ENCODE measurements around the gene IL11RA. TPM values are rescaled to one million over a fixed set of nuclear protein-coding genes. Genes with fewer than 3 reads are reported as not detected.

The IL11RA gene
- polyA plus RNA-seq, 1 donor: 60.9 TPM

- H3K4me1 ChIP-seq (ENCODE audit: control insufficient read depth, insufficient read depth, low read length): no peaks in the 10 kb centered on the region
- no peaks in the 10 kb centered on the region for H3K9me3 ChIP-seq (ENCODE audit: control insufficient read depth, low read depth, low read length)
- no CpG with 5 or more reads among the region's 1 CpG for WGBS (ENCODE audit: insufficient coverage, low lambda C conversion rate)
- no peaks in the 10 kb centered on the region for H3K27me3 ChIP-seq (ENCODE audit: control insufficient read depth, insufficient read depth, low read length)
- DNase-seq: no peak
- H3K4me3 ChIP-seq (ENCODE audit: low read length): no peak overlapping the region
- H3K36me3 ChIP-seq (ENCODE audit: control insufficient read depth, insufficient read depth, low read length): no peaks in the 10 kb centered on the region
- H3K27ac ChIP-seq (ENCODE audit: low read length): no peak overlapping the region
Observed at GRCh38 chr9:34686732-34687131, 34.7 kb downstream of the IL11RA start.

GRCh38 chr9:34687276-34688030 is 35.5 kb downstream of the IL11RA start:
- H3K27ac ChIP-seq (ENCODE audit: low read length): no peak overlapping the region
- no peak overlapping the region for H3K4me3 ChIP-seq (ENCODE audit: low read length)
- no CpG with 5 or more reads among the region's 10 CpGs for WGBS (ENCODE audit: insufficient coverage, low lambda C conversion rate)
- H3K27me3 ChIP-seq (ENCODE audit: control insufficient read depth, insufficient read depth, low read length): no peaks in the 10 kb centered on the region
- H3K36me3 ChIP-seq (ENCODE audit: control insufficient read depth, insufficient read depth, low read length): no peaks in the 10 kb centered on the region
- H3K9me3 ChIP-seq (ENCODE audit: control insufficient read depth, low read depth, low read length): no peaks in the 10 kb centered on the region
- no peak for DNase-seq
- no peaks in the 10 kb centered on the region for H3K4me1 ChIP-seq (ENCODE audit: control insufficient read depth, insufficient read depth, low read length)

DNA sequence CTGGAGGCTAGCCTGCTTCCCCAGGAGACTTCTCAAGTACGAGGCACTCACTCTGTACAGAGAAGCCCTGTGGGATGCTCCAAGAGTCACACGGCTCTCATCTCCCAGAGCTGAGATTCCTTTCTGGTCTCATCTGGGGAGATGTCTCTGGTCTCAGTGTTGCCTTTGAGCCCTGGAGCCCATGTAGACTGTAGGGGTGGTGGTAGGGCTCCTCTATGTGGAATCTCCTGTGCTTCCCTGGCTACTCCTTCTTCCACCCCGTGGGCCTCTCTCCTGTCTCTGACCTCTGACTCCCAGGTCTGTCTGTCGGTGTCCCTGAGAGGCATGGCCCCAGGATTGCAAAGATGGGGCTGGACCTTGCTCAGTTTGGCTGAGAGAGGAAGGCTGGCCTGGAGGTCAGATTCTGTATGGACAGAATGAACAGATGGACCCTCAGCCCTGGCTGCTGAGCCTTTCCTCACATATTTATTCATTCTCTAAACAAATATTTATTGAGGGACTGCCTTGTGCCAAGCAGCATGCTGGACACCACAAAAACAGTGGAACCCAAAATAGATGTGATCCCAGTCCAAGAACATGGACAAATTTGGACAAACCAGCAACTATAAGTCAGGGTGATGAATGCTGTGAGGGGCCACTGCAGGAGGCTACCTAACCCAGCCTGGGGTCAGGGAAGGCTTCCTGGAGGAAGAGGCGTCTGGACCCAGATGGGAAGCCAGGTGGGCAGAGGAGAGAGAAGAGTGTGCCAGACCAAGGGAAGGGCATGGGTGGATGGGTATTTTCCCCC is 36.5 kb downstream of the IL11RA start:
- Histone ChIP-seq H3K36me3 (ENCODE audit: control insufficient read depth, insufficient read depth, low read length) (no peaks in the 10 kb centered on the region), H3K4me1 (ENCODE audit: control insufficient read depth, insufficient read depth, low read length) (no peaks in the 10 kb centered on the region), H3K9me3 (ENCODE audit: control insufficient read depth, low read depth, low read length) (no peaks in the 10 kb centered on the region), H3K27ac (ENCODE audit: low read length) (no peak overlapping the region), H3K27me3 (ENCODE audit: control insufficient read depth, insufficient read depth, low read length) (no peaks in the 10 kb centered on the region), H3K4me3 (ENCODE audit: low read length) (no peak overlapping the region)
- WGBS (ENCODE audit: insufficient coverage, low lambda C conversion rate): no CpG with 5 or more reads among the region's 5 CpGs
- DNase-seq: no peak

DNA sequence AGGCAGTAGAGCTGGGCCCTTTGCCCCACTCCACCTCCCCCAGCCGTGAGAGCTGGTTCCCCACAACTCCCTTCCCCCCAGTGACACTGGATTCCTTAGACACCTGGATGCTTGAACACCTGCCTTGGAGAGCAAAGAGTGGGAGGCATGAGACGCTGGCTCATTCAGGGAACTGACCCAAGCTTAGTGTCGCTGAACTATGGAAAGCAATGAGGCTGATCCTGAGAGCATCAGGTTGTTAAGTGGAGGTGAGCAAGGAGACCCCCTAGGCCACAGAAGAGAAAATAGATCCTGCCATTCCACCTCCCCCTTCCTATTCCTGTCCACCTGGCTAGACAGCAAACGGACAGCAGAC is 37.1 kb downstream of the IL11RA start:
- no peaks in the 10 kb centered on the region for H3K9me3 ChIP-seq (ENCODE audit: control insufficient read depth, low read depth, low read length)
- H3K36me3 ChIP-seq (ENCODE audit: control insufficient read depth, insufficient read depth, low read length): no peaks in the 10 kb centered on the region
- no peak overlapping the region for H3K27ac ChIP-seq (ENCODE audit: low read length)
- H3K27me3 ChIP-seq (ENCODE audit: control insufficient read depth, insufficient read depth, low read length): no peaks in the 10 kb centered on the region
- no CpG with 5 or more reads among the region's 4 CpGs for WGBS (ENCODE audit: insufficient coverage, low lambda C conversion rate)
- no peak for DNase-seq
- H3K4me1 ChIP-seq (ENCODE audit: control insufficient read depth, insufficient read depth, low read length): no peaks in the 10 kb centered on the region
- H3K4me3 ChIP-seq (ENCODE audit: low read length): no peak overlapping the region

GRCh38 chr9:34689512-34689911 is 37.5 kb downstream of the IL11RA start:
- H3K4me3 ChIP-seq (ENCODE audit: low read length): no peak overlapping the region
- no peaks in the 10 kb centered on the region for H3K27me3 ChIP-seq (ENCODE audit: control insufficient read depth, insufficient read depth, low read length)
- no peak overlapping the region for H3K27ac ChIP-seq (ENCODE audit: low read length)
- no peak for DNase-seq
- WGBS (ENCODE audit: insufficient coverage, low lambda C conversion rate): no CpG with 5 or more reads among the region's 8 CpGs
- H3K9me3 ChIP-seq (ENCODE audit: control insufficient read depth, low read depth, low read length): no peaks in the 10 kb centered on the region
- H3K4me1 ChIP-seq (ENCODE audit: control insufficient read depth, insufficient read depth, low read length): no peaks in the 10 kb centered on the region
- H3K36me3 ChIP-seq (ENCODE audit: control insufficient read depth, insufficient read depth, low read length): no peaks in the 10 kb centered on the region

DNA sequence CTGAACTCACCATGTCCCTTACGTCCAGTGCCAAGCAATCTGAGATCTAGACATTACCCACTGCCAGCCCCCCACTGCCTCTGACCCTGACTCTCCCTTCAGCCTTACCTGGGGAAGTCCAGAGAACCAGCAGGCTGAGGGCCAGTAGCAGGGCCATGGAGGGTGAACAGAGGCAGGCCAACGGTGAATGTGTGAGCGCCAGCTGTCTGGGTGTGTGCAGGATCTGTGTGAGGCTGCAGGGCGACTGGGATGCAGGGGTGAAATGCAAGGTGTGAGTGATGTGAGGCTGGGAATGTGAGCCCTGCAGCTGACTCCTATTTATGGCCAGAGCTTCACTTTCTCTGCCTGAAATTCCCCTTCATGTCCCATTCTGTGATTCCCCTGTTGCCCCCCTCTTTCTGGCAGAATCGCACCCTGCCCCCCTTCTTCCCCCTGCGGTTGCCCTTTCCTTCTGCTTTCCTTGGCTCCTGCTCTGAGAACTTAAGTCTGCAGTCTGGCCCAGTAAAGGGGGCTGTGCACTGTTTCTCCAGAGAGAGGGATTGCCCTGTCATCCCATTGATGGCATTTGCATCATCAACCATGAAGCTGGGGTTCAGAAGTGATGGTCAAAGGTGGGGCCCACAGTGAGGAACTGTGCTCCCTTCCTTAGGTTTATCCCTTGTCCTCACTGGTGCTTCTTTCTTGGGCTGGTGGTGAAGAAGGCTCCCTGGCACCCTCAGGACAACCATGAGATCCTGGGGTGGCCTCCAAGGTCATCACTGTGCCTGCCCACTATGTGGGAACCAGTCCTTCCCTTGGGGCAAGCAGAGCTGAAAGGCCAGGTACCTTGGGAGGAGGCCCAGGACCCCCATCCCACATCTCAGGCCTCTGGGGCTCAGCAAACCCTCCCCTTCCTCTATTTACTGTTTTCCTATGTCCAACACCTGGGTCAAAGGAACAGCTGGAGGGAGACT is 39.3 kb downstream of the IL11RA start, which contains the start of gene CCL19:
CCL19 (minus strand) TSS at position 294 of the 953 bp plus-strand sequence; CDS start at position 157, 137 bp downstream.
- Histone ChIP-seq H3K27ac (ENCODE audit: low read length) (no peak within 1 kb of the TSS), H3K36me3 (ENCODE audit: control insufficient read depth, insufficient read depth, low read length) (no peaks in the 10 kb centered on the region), H3K4me3 (ENCODE audit: low read length) (no peak within 1 kb of the TSS), H3K4me1 (ENCODE audit: control insufficient read depth, insufficient read depth, low read length) (no peaks in the 10 kb centered on the region), H3K9me3 (ENCODE audit: control insufficient read depth, low read depth, low read length) (no peaks in the 10 kb centered on the region), H3K27me3 (ENCODE audit: control insufficient read depth, insufficient read depth, low read length) (no peaks in the 10 kb centered on the region)
- WGBS (ENCODE audit: insufficient coverage, low lambda C conversion rate): 100% methylated on average over 1 of the region's 6 CpGs
- no peak for DNase-seq

DNA sequence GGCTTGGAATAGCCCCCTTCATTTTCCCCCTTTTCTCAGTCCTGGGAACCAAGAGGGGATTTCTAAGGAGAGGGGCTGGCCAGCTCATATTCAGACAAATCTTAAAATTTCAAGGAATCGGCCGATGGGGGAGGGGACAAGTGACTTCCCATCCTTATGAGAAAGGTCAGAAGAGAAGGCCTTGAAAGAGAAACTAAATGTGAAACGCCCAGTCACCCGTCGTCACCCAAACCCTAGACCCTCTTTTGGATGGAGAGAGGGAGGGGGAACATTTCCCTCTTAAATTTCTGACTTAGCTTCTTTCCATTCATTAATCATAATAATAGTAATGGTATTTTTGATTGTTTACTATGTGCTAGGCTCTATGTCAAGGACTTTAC is 39.9 kb downstream of the IL11RA start:
- no peak overlapping the region for H3K27ac ChIP-seq (ENCODE audit: low read length)
- H3K36me3 ChIP-seq (ENCODE audit: control insufficient read depth, insufficient read depth, low read length): no peaks in the 10 kb centered on the region
- H3K4me1 ChIP-seq (ENCODE audit: control insufficient read depth, insufficient read depth, low read length): no peaks in the 10 kb centered on the region
- no CpG with 5 or more reads among the region's 5 CpGs for WGBS (ENCODE audit: insufficient coverage, low lambda C conversion rate)
- H3K4me3 ChIP-seq (ENCODE audit: low read length): no peak overlapping the region
- no peaks in the 10 kb centered on the region for H3K9me3 ChIP-seq (ENCODE audit: control insufficient read depth, low read depth, low read length)
- DNase-seq: no peak
- peaks cover 3% of the 10 kb centered on the region for H3K27me3 ChIP-seq (ENCODE audit: control insufficient read depth, insufficient read depth, low read length)

GRCh38 chr9:34693560-34693959 is 41.6 kb downstream of the IL11RA start:
- Histone ChIP-seq H3K27me3 (ENCODE audit: control insufficient read depth, insufficient read depth, low read length) (peaks cover 3% of the 10 kb centered on the region), H3K27ac (ENCODE audit: low read length) (no peak overlapping the region), H3K9me3 (ENCODE audit: control insufficient read depth, low read depth, low read length) (no peaks in the 10 kb centered on the region), H3K36me3 (ENCODE audit: control insufficient read depth, insufficient read depth, low read length) (no peaks in the 10 kb centered on the region), H3K4me3 (ENCODE audit: low read length) (no peak overlapping the region), H3K4me1 (ENCODE audit: control insufficient read depth, insufficient read depth, low read length) (no peaks in the 10 kb centered on the region)
- no peak for DNase-seq
- 83% methylated on average over 1 of the region's 2 CpGs for WGBS (ENCODE audit: insufficient coverage, low lambda C conversion rate)

GRCh38 chr9:34694811-34695210 is 42.8 kb downstream of the IL11RA start:
- Histone ChIP-seq H3K4me3 (ENCODE audit: low read length) (no peak overlapping the region), H3K9me3 (ENCODE audit: control insufficient read depth, low read depth, low read length) (no peaks in the 10 kb centered on the region), H3K4me1 (ENCODE audit: control insufficient read depth, insufficient read depth, low read length) (no peaks in the 10 kb centered on the region), H3K27me3 (ENCODE audit: control insufficient read depth, insufficient read depth, low read length) (peaks cover 7% of the 10 kb centered on the region), H3K36me3 (ENCODE audit: control insufficient read depth, insufficient read depth, low read length) (no peaks in the 10 kb centered on the region), H3K27ac (ENCODE audit: low read length) (no peak overlapping the region)
- no peak for DNase-seq
